H1 (cell line): ENCODE results near the gene TNNI2.

Source experiments
- TAF1 ChIP-seq: IDR thresholded peaks from 2 replicates; pipeline ENCODE4 v1.6.1; 2011; ENCODE audit warnings: mild to moderate bottlenecking, low read depth, low read length
- TF ChIP-seq, protein P1 (sequence below), 3 experiments: IDR thresholded peaks; 1 replicate in 2 of 3; 2 replicates in 1 of 3; pipeline versions ENCODE4 v1.5.1 to v1.6.1; 2011; ENCODE audit warnings: low read length in 3 of 3, mild to moderate bottlenecking in 3 of 3, inconsistent platforms in 2 of 3, low read depth in 1 of 3, moderate library complexity in 1 of 3; ENCODE audit not compliant: insufficient read depth in 1 of 3; ENCODE audit errors: control extremely low read depth in 1 of 3

DNA sequence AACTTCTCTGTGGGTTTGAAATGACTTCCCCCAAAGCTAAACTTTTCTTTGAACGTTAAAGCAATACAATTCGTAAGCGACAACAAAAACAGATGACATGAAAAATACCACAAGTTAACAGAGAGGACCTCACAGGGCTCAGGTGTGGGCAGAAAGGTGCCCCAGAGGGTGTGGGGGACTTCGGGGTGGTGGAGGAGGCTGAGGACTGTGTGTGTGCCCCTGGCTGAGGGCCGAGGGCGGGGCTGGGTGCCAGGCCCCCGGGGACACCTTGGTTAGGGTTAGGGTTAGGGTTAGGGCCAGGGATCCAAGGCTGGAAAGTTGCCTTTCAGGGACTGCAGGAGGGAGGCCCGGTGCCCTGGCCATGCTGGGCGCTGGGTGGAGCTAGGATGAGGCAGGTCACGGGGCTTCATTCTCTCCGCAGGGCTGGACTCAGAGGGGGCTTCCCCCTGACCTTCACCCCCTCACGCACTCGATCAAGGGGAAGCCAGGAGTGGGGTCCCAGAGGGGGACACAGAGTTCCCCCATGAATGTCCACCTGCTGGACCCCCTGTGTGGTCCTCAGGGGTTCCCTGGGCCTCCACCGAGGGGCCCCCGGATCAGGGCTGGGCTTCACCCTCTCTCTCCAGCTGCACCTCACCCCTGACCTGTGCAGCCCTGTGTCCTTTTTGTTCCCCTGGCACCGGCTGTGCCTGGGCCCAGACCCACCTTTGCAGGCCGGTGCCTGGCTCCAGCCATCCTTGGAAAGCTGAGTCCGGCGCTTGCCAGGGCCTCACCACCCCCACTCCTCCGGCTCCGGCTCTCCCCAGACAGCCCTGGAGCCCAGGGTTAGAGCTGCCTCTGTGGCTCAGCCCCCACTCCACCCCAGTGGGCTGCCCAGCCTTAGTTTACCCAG lies 7.0 kb downstream of the TNNI2 start:
- TF ChIP-seq, protein P1, sequence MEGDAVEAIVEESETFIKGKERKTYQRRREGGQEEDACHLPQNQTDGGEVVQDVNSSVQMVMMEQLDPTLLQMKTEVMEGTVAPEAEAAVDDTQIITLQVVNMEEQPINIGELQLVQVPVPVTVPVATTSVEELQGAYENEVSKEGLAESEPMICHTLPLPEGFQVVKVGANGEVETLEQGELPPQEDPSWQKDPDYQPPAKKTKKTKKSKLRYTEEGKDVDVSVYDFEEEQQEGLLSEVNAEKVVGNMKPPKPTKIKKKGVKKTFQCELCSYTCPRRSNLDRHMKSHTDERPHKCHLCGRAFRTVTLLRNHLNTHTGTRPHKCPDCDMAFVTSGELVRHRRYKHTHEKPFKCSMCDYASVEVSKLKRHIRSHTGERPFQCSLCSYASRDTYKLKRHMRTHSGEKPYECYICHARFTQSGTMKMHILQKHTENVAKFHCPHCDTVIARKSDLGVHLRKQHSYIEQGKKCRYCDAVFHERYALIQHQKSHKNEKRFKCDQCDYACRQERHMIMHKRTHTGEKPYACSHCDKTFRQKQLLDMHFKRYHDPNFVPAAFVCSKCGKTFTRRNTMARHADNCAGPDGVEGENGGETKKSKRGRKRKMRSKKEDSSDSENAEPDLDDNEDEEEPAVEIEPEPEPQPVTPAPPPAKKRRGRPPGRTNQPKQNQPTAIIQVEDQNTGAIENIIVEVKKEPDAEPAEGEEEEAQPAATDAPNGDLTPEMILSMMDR (IDR thresholded peaks at IDR 0.05; ENCODE audit: control extremely low read depth in 1 of 3, insufficient read depth in 1 of 3, low read depth in 1 of 3, low read length in 3 of 3), result no peak
- TF ChIP-seq TAF1, result no peak
